ENCODE data around the gene NAIF1. TPM values are rescaled to one million over a fixed set of nuclear protein-coding genes. Genes with fewer than 3 reads are reported as not detected.

NAIF1 gene
- total RNA-seq, 1 donor from 2014 or later = 10.8 TPM

GRCh38 chr9:128087262-128087661 is 20.1 kb upstream of the NAIF1 start:
- no peaks in the 10 kb centered on the region for H3K27me3 Mint-ChIP-seq
- H3K4me3 Mint-ChIP-seq (ENCODE audit: low read depth) = no peak overlapping the region
- H3K4me1 Mint-ChIP-seq (ENCODE audit: low read depth) = peaks cover 19% of the 10 kb centered on the region
- peaks cover 2% of the 10 kb centered on the region for H3K36me3 Mint-ChIP-seq (ENCODE audit: insufficient read depth)
- no peak overlapping the region for H3K27ac Mint-ChIP-seq
- no peak for DNase-seq (ENCODE audit: low spot score, unreplicated experiment)
- no peaks in the 10 kb centered on the region for H3K9me3 Mint-ChIP-seq (ENCODE audit: low read depth)
- no peak for TF ChIP-seq CTCF (IDR thresholded peaks at IDR 0.05; ENCODE audit: unreplicated experiment)

GRCh38 chr9:128085943-128086342 is 18.8 kb upstream of the NAIF1 start:
- Mint-ChIP-seq H3K4me1 (ENCODE audit: low read depth) (peaks cover 22% of the 10 kb centered on the region), H3K4me3 (ENCODE audit: low read depth) (no peak overlapping the region), H3K36me3 (ENCODE audit: insufficient read depth) (peaks cover 2% of the 10 kb centered on the region), H3K27ac (no peak overlapping the region), H3K9me3 (ENCODE audit: low read depth) (no peaks in the 10 kb centered on the region), H3K27me3 (no peaks in the 10 kb centered on the region)
- no peak for DNase-seq (ENCODE audit: low spot score, unreplicated experiment)
- no peak for TF ChIP-seq CTCF (IDR thresholded peaks at IDR 0.05; ENCODE audit: unreplicated experiment)

GRCh38 chr9:128084746-128085145 is 17.6 kb upstream of the NAIF1 start:
- H3K27ac Mint-ChIP-seq = no peak overlapping the region
- H3K27me3 Mint-ChIP-seq = no peaks in the 10 kb centered on the region
- H3K36me3 Mint-ChIP-seq (ENCODE audit: insufficient read depth) = peaks cover 2% of the 10 kb centered on the region
- peaks cover 21% of the 10 kb centered on the region for H3K4me1 Mint-ChIP-seq (ENCODE audit: low read depth)
- H3K9me3 Mint-ChIP-seq (ENCODE audit: low read depth) = no peaks in the 10 kb centered on the region
- H3K4me3 Mint-ChIP-seq (ENCODE audit: low read depth) = no peak overlapping the region
- no peak for DNase-seq (ENCODE audit: low spot score, unreplicated experiment)
- TF ChIP-seq CTCF (IDR thresholded peaks at IDR 0.05; ENCODE audit: unreplicated experiment) = no peak

GRCh38 chr9:128082151-128082550 is 15.0 kb upstream of the NAIF1 start:
- Mint-ChIP-seq H3K27me3 (no peaks in the 10 kb centered on the region), H3K36me3 (ENCODE audit: insufficient read depth) (peaks cover 2% of the 10 kb centered on the region), H3K4me1 (ENCODE audit: low read depth) (peaks cover 24% of the 10 kb centered on the region), H3K4me3 (ENCODE audit: low read depth) (no peak overlapping the region), H3K9me3 (ENCODE audit: low read depth) (no peaks in the 10 kb centered on the region), H3K27ac (peak overlapping the region; percentile 51)
- DNase-seq (ENCODE audit: low spot score, unreplicated experiment) = no peak
- no peak for TF ChIP-seq CTCF (IDR thresholded peaks at IDR 0.05; ENCODE audit: unreplicated experiment)

- TF ChIP-seq CTCF (IDR thresholded peaks at IDR 0.05; ENCODE audit: unreplicated experiment) = no peak
- Mint-ChIP-seq H3K4me3 (ENCODE audit: low read depth) (no peak overlapping the region), H3K4me1 (ENCODE audit: low read depth) (peaks cover 24% of the 10 kb centered on the region), H3K36me3 (ENCODE audit: insufficient read depth) (peaks cover 2% of the 10 kb centered on the region), H3K27me3 (no peaks in the 10 kb centered on the region), H3K9me3 (ENCODE audit: low read depth) (no peaks in the 10 kb centered on the region), H3K27ac (peak overlapping the region; percentile 75)
- no peak for DNase-seq (ENCODE audit: low spot score, unreplicated experiment)
These were observed 13.9 kb upstream of the NAIF1 start for GRCh38 chr9:128081056-128081455.
